HepG2 (cell line): ENCODE measurements around the gene CARMIL1. TPM values are rescaled to one million over a fixed set of nuclear protein-coding genes. Genes with fewer than 3 reads are reported as not detected.

Experiments used
- ARID3A ChIP-seq: IDR thresholded peaks from 2 replicates; pipeline ENCODE4 v1.6.1; 2012; ENCODE audit warnings: low read depth, low read length, improper control_type of control experiment
- EEA1 ChIP-seq: sonication (generic); formaldehyde crosslinking; IDR thresholded peaks from 2 replicates; pipeline ENCODE4 v1.5.1; 2020; ENCODE audit warnings: mild to moderate bottlenecking, missing genetic modification reagents, borderline replicate concordance
- FOXC1 ChIP-seq: sonication (generic); formaldehyde crosslinking; IDR thresholded peaks from 2 replicates; pipeline ENCODE4 v1.8.0; 2022; ENCODE audit warnings: mild to moderate bottlenecking, missing genetic modification reagents, borderline replicate concordance
- GATAD2A ChIP-seq: IDR thresholded peaks from 2 replicates; pipeline ENCODE4 v1.6.1; 2016
- HOMEZ ChIP-seq: IDR thresholded peaks from 2 replicates; pipeline ENCODE4 v1.6.1; 2016; ENCODE audit warnings: low read depth
- KLF16 ChIP-seq, 2 experiments: sonication (generic) in 1 of 2; formaldehyde crosslinking in 1 of 2; IDR thresholded peaks; 2 replicates each; pipeline versions ENCODE4 v1.6.1 to v1.8.0; 2016 to 2023; ENCODE audit warnings: missing genetic modification reagents in 2 of 2, missing compliant biosample characterization in 1 of 2
- MTF2 ChIP-seq: sonication (generic); formaldehyde crosslinking; IDR thresholded peaks from 2 replicates; pipeline ENCODE4 v1.5.0; 2020; ENCODE audit warnings: missing genetic modification reagents, borderline replicate concordance
- PHF21A ChIP-seq: sonication (generic); formaldehyde crosslinking; IDR thresholded peaks from 2 replicates; pipeline ENCODE4 v1.5.0; 2020; ENCODE audit warnings: mild to moderate bottlenecking, missing genetic modification reagents
- SALL1 ChIP-seq: sonication (generic); formaldehyde crosslinking; IDR thresholded peaks from 2 replicates; pipeline ENCODE4 v1.8.0; 2022; ENCODE audit warnings: mild to moderate bottlenecking, missing genetic modification reagents
- TARDBP ChIP-seq: sonication (generic); formaldehyde crosslinking; IDR thresholded peaks from 2 replicates; pipeline ENCODE4 v1.8.0; 2022; ENCODE audit warnings: mild to moderate bottlenecking, missing genetic modification reagents
- UBTF ChIP-seq: sonication (generic); formaldehyde crosslinking; IDR thresholded peaks from 2 replicates; pipeline ENCODE4 v1.4.0; 2020; ENCODE audit warnings: mild to moderate bottlenecking, missing genetic modification reagents
- ZEB1 ChIP-seq: IDR thresholded peaks from 2 replicates; pipeline ENCODE4 v1.6.1; 2012; ENCODE audit warnings: mild to moderate bottlenecking, low read depth, inconsistent platforms; ENCODE audit not compliant: insufficient replicate concordance
- ZMAT3 ChIP-seq: sonication (generic); formaldehyde crosslinking; conservative IDR thresholded peaks from 2 replicates; pipeline ENCODE4 v1.7.0; 2021; ENCODE audit warnings: missing genetic modification reagents
- ZMYM3 ChIP-seq: sonication (generic); formaldehyde crosslinking; IDR thresholded peaks from 2 replicates; pipeline ENCODE4 v1.5.1; 2020; ENCODE audit warnings: mild to moderate bottlenecking, missing genetic modification reagents
- ZNF282 ChIP-seq: fragments of 450-650 bp; IDR thresholded peaks from 2 replicates; pipeline ENCODE4 v1.6.1; 2018; ENCODE audit not compliant: partially characterized antibody
- ZNF292 ChIP-seq: sonication (generic); formaldehyde crosslinking; IDR thresholded peaks from 2 replicates; pipeline ENCODE4 v1.8.1; 2022; ENCODE audit warnings: mild to moderate bottlenecking, low read depth, missing genetic modification reagents, borderline replicate concordance
- ZNF317 ChIP-seq: sonication (generic); formaldehyde crosslinking; IDR thresholded peaks from 2 replicates; pipeline ENCODE4 v1.5.0; 2020; ENCODE audit warnings: mild to moderate bottlenecking, missing genetic modification reagents
- ZNF446 ChIP-seq: sonication (generic); formaldehyde crosslinking; IDR thresholded peaks from 2 replicates; pipeline ENCODE4 v1.5.0; 2020; ENCODE audit warnings: mild to moderate bottlenecking, missing genetic modification reagents
- ZNF451 ChIP-seq: sonication (generic); formaldehyde crosslinking; IDR thresholded peaks from 2 replicates; pipeline ENCODE4 v1.5.0; 2020; ENCODE audit warnings: mild to moderate bottlenecking, missing genetic modification reagents
- ZNF552 ChIP-seq: sonication (generic); formaldehyde crosslinking; IDR thresholded peaks from 2 replicates; pipeline ENCODE4 v1.9.0; 2022; ENCODE audit warnings: missing genetic modification reagents, mild to moderate bottlenecking, borderline replicate concordance
- ZNF615 ChIP-seq: sonication (generic); formaldehyde crosslinking; IDR thresholded peaks from 2 replicates; pipeline ENCODE4 v1.5.0; 2020; ENCODE audit warnings: mild to moderate bottlenecking, missing genetic modification reagents, borderline replicate concordance
- ZNF839 ChIP-seq: sonication (generic); formaldehyde crosslinking; IDR thresholded peaks from 2 replicates; pipeline ENCODE4 v1.4.0; 2020; ENCODE audit warnings: missing genetic modification reagents, mild to moderate bottlenecking, borderline replicate concordance
- polyA plus RNA-seq, 8 experiments: library from polyadenylated mRNA; depleted of rRNA in 3 of 8; stranded (reverse) in 7 of 8; unstranded in 1 of 8; fragments of >200 nt; fragmentation: Illumina TruSeq in 4 of 8; extraction: Trizol in 4 of 8; gene quantifications; 2 replicates each; pipeline versions ENCODE4 v1.2.1 to v1.2.3, GENCODE V29; 2011 to 2016; ENCODE audit warnings: low read depth in 4 of 8, missing spikeins in 1 of 8, mixed read lengths in 1 of 8; ENCODE audit not compliant: insufficient read depth in 1 of 8
- total RNA-seq, 5 experiments: library from RNA; depleted of rRNA; stranded (reverse); fragments of >200 nt; fragmentation: Illumina TruSeq; extraction: Trizol; gene quantifications; 2 replicates each; pipeline ENCODE4 v1.2.3, GENCODE V29; 2016; ENCODE audit warnings: low read depth in 1 of 5
- TF ChIP-seq, protein P1 (sequence below): sonication (generic); formaldehyde crosslinking; IDR thresholded peaks from 2 replicates; pipeline ENCODE4 v1.5.0; 2020; ENCODE audit warnings: mild to moderate bottlenecking, missing genetic modification reagents, borderline replicate concordance

Gene CARMIL1
- total and polyA plus RNA-seq, 2 of the 13 experiments (the other 11 are each of a cell fraction or from before 2014, with no cell fraction given) = 1.8 to 2.6 TPM

GRCh38 chr6:25641940-25642666 lies 362.9 kb downstream of the CARMIL1 start (continued):
- TF ChIP-seq ZMAT3 (CRISPR knock-in tag) = no peak
- TF ChIP-seq ZNF317 (CRISPR knock-in tag) = no peak; the same call in 1 of the 2 replicates
- peak in 1 of 2 experiments; percentile 14; a peak in 1 of 4 replicates for TF ChIP-seq KLF16 (CRISPR knock-in tag; IDR thresholded peaks at IDR 0.05)
- peak; percentile 65; the same call in 1 of the 2 replicates for TF ChIP-seq HOMEZ (CRISPR knock-in tag)
- TF ChIP-seq EEA1 = no peak
- TF ChIP-seq, protein P1, sequence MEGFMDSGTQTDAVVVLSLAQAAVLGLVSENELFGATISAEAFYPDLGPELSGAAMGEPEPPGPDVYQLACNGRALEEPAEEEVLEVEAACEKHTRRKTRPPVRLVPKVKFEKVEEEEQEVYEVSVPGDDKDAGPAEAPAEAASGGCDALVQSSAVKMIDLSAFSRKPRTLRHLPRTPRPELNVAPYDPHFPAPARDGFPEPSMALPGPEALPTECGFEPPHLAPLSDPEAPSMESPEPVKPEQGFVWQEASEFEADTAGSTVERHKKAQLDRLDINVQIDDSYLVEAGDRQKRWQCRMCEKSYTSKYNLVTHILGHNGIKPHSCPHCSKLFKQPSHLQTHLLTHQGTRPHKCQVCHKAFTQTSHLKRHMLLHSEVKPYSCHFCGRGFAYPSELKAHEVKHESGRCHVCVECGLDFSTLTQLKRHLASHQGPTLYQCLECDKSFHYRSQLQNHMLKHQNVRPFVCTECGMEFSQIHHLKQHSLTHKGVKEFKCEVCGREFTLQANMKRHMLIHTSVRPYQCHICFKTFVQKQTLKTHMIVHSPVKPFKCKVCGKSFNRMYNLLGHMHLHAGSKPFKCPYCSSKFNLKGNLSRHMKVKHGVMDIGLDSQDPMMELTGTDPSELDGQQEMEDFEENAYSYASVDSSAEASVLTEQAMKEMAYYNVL (CRISPR knock-in tag) = peak; percentile 42; the same call in 1 of the 2 replicates
- no peak for TF ChIP-seq UBTF (CRISPR knock-in tag)
- no peak for TF ChIP-seq ZNF552
- peak; percentile 92 for TF ChIP-seq ARID3A
- TF ChIP-seq MTF2 = no peak
- TF ChIP-seq ZNF292 (CRISPR knock-in tag) = 0 out of 2 replicates have a peak, but pooled peaks have one; percentile 5
- TF ChIP-seq ZNF451 (CRISPR knock-in tag) = no peak
- TF ChIP-seq ZNF615 = no peak
- TF ChIP-seq ZNF446 (CRISPR knock-in tag) = no peak
- no peak for TF ChIP-seq ZNF839
- no peak for TF ChIP-seq ZMYM3 (CRISPR knock-in tag)
- peak; percentile 84; the same call in 1 of the 2 replicates for TF ChIP-seq SALL1
- TF ChIP-seq PHF21A = peak; percentile 79
- TF ChIP-seq TARDBP (CRISPR knock-in tag) = peak; percentile 44
- TF ChIP-seq GATAD2A = peak; percentile 91
- TF ChIP-seq ZEB1 = peak; percentile 69
- TF ChIP-seq ZNF282 = no peak
- TF ChIP-seq FOXC1 (CRISPR knock-in tag) = no peak
